Body of pancreas (tissue), 4 donors: ENCODE measurements around the gene POLR3K.

Source experiments
- CTCF ChIP-seq, 7 experiments: fragments of 450-650 bp in 4 of 7; fragments of 200-600 bp in 3 of 7; sonication (generic) in 3 of 7; IDR thresholded peaks; one replicate each; pipeline ENCODE4 v1.5.1; 2016 to 2019; ENCODE audit warnings: antibody characterized with exemption in 7 of 7
- POLR2A ChIP-seq, 3 donors: fragments of 450-650 bp; IDR thresholded peaks; one replicate each; pipeline ENCODE4 v1.6.1; 2016; ENCODE audit warnings: antibody characterized with exemption in 3 of 3, mild to moderate bottlenecking in 2 of 3

GRCh38 chr16:34648-34987 lies 18.8 kb downstream of the POLR3K start:
- TF ChIP-seq POLR2A (IDR thresholded peaks at IDR 0.05): no peak
- no peak for TF ChIP-seq CTCF (IDR thresholded peaks at IDR 0.05)
